Fibroblast of lung (primary cell): ENCODE data around the gene SRP9. TPM values are rescaled to one million over a fixed set of nuclear protein-coding genes. Genes with fewer than 3 reads are reported as not detected.
A peak's percentile ranks its signal among the peaks of the same experiment; 100 is the strongest.

Source experiments
- DNase-seq, 2 donors: peaks; one replicate each; pipeline versions ENCODE4 v3.0.0 to v3.0.0-alpha.2; 2010; ENCODE audit warnings: low read depth in 2 of 2
- H2AFZ ChIP-seq: 2 replicates; pipeline ENCODE4 v1.5.1; 2012; ENCODE audit warnings: low read length, control low read depth, inconsistent platforms
- H3K27ac ChIP-seq: 2 replicates; pipeline ENCODE4 v1.5.1; 2011; ENCODE audit warnings: low read length, control low read depth; ENCODE audit not compliant: insufficient read depth
- H3K27me3 ChIP-seq: 2 replicates; pipeline ENCODE4 v1.5.1; 2011; ENCODE audit warnings: mild to moderate bottlenecking, low read length; ENCODE audit not compliant: control insufficient read depth, insufficient read depth
- H3K36me3 ChIP-seq: 2 replicates; pipeline ENCODE4 v1.5.1; 2011; ENCODE audit warnings: low read length; ENCODE audit not compliant: control insufficient read depth, insufficient read depth
- H3K4me1 ChIP-seq: 2 replicates; pipeline ENCODE4 v1.5.1; 2011; ENCODE audit warnings: low read length; ENCODE audit not compliant: control insufficient read depth, insufficient read depth; ENCODE audit errors: extremely low read depth
- H3K4me2 ChIP-seq: 2 replicates; pipeline ENCODE4 v1.5.1; 2011; ENCODE audit warnings: low read length, control low read depth; ENCODE audit not compliant: insufficient read depth; ENCODE audit errors: extremely low read depth
- H3K4me3 ChIP-seq, 4 experiments: fragments of 200-600 bp in 1 of 4; sonication (generic) in 1 of 4; replicated peaks in 1 of 4; 2 replicates each; pipeline ENCODE4 v1.5.1; 2011 to 2016; ENCODE audit warnings: low read length in 4 of 4, low read depth in 3 of 4, mild to moderate bottlenecking in 3 of 4, control low read depth in 2 of 4, inconsistent platforms in 1 of 4, mixed read lengths in 1 of 4; ENCODE audit not compliant: insufficient read depth in 1 of 4; ENCODE audit errors: control extremely low read depth in 1 of 4
- H3K79me2 ChIP-seq: 2 replicates; pipeline ENCODE4 v1.5.1; 2012; ENCODE audit warnings: mild to moderate bottlenecking, low read length, inconsistent platforms; ENCODE audit not compliant: control insufficient read depth, insufficient read depth
- H3K9ac ChIP-seq: 2 replicates; pipeline ENCODE4 v1.5.1; 2011; ENCODE audit warnings: mild to moderate bottlenecking, low read length, control low read depth; ENCODE audit not compliant: insufficient read depth
- H3K9me3 ChIP-seq: 2 replicates; pipeline ENCODE4 v1.5.1; 2012; ENCODE audit warnings: low read depth, low read length; ENCODE audit not compliant: control insufficient read depth, insufficient read depth
- H4K20me1 ChIP-seq: 2 replicates; pipeline ENCODE4 v1.5.1; 2011; ENCODE audit warnings: low read length; ENCODE audit not compliant: control insufficient read depth, insufficient read depth; ENCODE audit errors: extremely low read depth
- EZH2 ChIP-seq: IDR thresholded peaks from 2 replicates; pipeline ENCODE4 v1.5.1; 2012; ENCODE audit warnings: low read length, control low read depth, mild to moderate bottlenecking; ENCODE audit errors: missing control alignments
- polyA minus RNA-seq: library from RNA; depleted of rRNA, polyadenylated mRNA; stranded (reverse); fragments of >200 nt; gene quantifications from 2 replicates; pipeline ENCODE4 v1.2.3, GENCODE V29; 2011; ENCODE audit warnings: low replicate concordance
- polyA plus RNA-seq, 2 donors: library from polyadenylated mRNA; depleted of rRNA in 1 of 2; stranded (reverse) in 1 of 2; unstranded in 1 of 2; fragments of >200 nt; gene quantifications; 2 replicates each; pipeline ENCODE4 v1.2.1, GENCODE V29; 2011 to 2012; ENCODE audit warnings: missing spikeins in 1 of 2
- total RNA-seq: library from RNA; depleted of rRNA; stranded (reverse); fragments of >200 nt; gene quantifications from 2 replicates; pipeline ENCODE4 v1.2.1, GENCODE V29; 2014
- TF ChIP-seq, protein P1 (sequence below), 2 donors: IDR thresholded peaks in 1 of 2; conservative IDR thresholded peaks in 1 of 2; 1 replicate in 1 of 2; 2 replicates in 1 of 2; pipeline ENCODE4 v1.5.1; 2011 to 2012; ENCODE audit warnings: low read length in 2 of 2, control low read depth in 1 of 2, inconsistent platforms in 1 of 2, low read depth in 1 of 2, mild to moderate bottlenecking in 1 of 2

SRP9 gene
- 159 and 202 TPM in 2 replicates for total RNA-seq
- 442 and 452 TPM in 2 replicates for polyA plus RNA-seq
- polyA plus RNA-seq (2012), result 264 and 270 TPM in 2 replicates
- polyA minus RNA-seq, result 45.2 and 91.4 TPM in 2 replicates

DNA sequence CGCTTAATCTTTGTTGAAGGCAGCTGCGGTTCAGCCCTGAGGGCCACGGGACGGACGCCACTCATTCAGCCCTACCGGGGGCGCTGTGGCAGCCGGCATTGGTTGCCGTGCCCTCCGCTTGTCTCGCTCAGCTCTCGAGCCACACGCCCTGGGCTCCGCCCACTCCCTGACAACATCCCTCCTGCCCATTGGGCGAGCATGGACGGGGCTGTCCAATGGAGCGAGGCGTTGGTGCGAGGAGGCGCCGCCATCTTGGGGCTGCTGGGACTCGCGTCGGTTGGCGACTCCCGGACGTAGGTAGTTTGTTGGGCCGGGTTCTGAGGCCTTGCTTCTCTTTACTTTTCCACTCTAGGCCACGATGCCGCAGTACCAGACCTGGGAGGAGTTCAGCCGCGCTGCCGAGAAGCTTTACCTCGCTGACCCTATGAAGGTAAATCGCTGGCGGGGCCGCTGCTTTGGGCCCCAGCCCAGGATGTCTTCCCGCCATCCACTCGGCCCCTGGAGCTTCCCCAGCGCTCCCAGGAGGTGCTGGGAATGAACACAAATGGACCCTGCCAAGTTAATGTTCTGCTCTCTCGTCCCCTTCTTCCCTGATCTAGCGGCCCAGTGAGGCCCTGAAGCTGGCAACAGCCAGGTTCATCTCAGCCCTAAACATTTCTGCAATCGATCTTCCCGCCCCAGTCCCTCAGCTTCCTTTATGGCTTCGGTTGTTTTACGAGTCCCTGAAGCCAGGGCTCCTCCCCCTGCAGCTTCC is at the start of gene SRP9:
SRP9 (plus strand) TSS at position 244 of the 754 bp plus-strand sequence; CDS start at position 359, 115 bp downstream.
- Histone ChIP-seq H3K36me3 (peaks cover 2% of the 10 kb centered on the region), H3K4me2 (peak within 1 kb of the TSS; percentile 94), H3K4me1 (no peaks in the 10 kb centered on the region), H3K9ac (peak within 1 kb of the TSS; percentile 93), H4K20me1 (no peaks in the 10 kb centered on the region), H3K79me2 (peaks cover 48% of the 10 kb centered on the region), H2AFZ (peak within 1 kb of the TSS; percentile 96), H3K27me3 (no peaks in the 10 kb centered on the region), H3K27ac (peak within 1 kb of the TSS; percentile 94), H3K9me3 (no peaks in the 10 kb centered on the region), H3K4me3 (peak within 1 kb of the TSS; percentile 64 to 99 (median 90))
- TF ChIP-seq, protein P1, sequence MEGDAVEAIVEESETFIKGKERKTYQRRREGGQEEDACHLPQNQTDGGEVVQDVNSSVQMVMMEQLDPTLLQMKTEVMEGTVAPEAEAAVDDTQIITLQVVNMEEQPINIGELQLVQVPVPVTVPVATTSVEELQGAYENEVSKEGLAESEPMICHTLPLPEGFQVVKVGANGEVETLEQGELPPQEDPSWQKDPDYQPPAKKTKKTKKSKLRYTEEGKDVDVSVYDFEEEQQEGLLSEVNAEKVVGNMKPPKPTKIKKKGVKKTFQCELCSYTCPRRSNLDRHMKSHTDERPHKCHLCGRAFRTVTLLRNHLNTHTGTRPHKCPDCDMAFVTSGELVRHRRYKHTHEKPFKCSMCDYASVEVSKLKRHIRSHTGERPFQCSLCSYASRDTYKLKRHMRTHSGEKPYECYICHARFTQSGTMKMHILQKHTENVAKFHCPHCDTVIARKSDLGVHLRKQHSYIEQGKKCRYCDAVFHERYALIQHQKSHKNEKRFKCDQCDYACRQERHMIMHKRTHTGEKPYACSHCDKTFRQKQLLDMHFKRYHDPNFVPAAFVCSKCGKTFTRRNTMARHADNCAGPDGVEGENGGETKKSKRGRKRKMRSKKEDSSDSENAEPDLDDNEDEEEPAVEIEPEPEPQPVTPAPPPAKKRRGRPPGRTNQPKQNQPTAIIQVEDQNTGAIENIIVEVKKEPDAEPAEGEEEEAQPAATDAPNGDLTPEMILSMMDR (conservative IDR thresholded peaks at IDR 0.05 in 1 of 2, IDR thresholded peaks at IDR 0.05 in 1 of 2; ENCODE audit: low read depth in 1 of 2, low read length in 2 of 2), result peak; percentile 77 to 90
- TF ChIP-seq EZH2, result no peak
- peak; percentile 97 for DNase-seq

GRCh38 chr1:225731491-225731890 is 46.1 kb upstream of the SRP9 start:
- H3K79me2 ChIP-seq, result no peaks in the 10 kb centered on the region
- no peak overlapping the region for H3K4me3 ChIP-seq
- peaks cover 8% of the 10 kb centered on the region for H3K4me1 ChIP-seq
- TF ChIP-seq EZH2, result no peak
- TF ChIP-seq, protein P1 (conservative IDR thresholded peaks at IDR 0.05 in 1 of 2, IDR thresholded peaks at IDR 0.05 in 1 of 2; ENCODE audit: low read depth in 1 of 2, low read length in 2 of 2), result no peak
- no peaks in the 10 kb centered on the region for H4K20me1 ChIP-seq
- no peak overlapping the region for H3K4me2 ChIP-seq
- H3K36me3 ChIP-seq, result no peaks in the 10 kb centered on the region
- H2AFZ ChIP-seq, result no peak overlapping the region
- no peak for DNase-seq
- no peak overlapping the region for H3K27ac ChIP-seq
- no peaks in the 10 kb centered on the region for H3K9me3 ChIP-seq
- no peaks in the 10 kb centered on the region for H3K27me3 ChIP-seq
- no peak overlapping the region for H3K9ac ChIP-seq

DNA sequence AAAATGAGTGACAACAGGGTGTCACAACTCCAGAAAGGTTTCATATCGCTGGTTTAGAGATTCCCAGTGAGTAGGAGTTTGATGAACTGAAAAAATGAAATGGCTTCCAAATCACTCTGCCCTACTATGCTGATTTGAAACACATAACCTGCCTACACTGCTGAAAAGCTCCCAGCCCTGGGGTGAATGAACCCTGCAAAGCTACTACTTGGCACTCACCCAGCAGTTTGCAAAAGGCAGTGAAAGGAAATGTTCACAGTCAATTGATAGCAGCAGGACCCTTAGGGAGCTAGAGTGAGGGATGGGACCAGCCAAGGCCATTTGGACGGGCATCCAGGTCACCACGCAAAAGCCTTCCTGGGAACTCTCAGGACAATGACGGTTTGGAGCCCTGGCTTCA is 44.4 kb upstream of the SRP9 start:
- DNase-seq, result no peak
- H3K9me3 ChIP-seq, result no peaks in the 10 kb centered on the region
- H3K4me2 ChIP-seq, result no peak overlapping the region
- H3K4me1 ChIP-seq, result peaks cover 14% of the 10 kb centered on the region
- no peaks in the 10 kb centered on the region for H3K36me3 ChIP-seq
- no peak overlapping the region for H3K9ac ChIP-seq
- no peak overlapping the region for H3K4me3 ChIP-seq
- H3K79me2 ChIP-seq, result no peaks in the 10 kb centered on the region
- H3K27me3 ChIP-seq, result no peaks in the 10 kb centered on the region
- no peak overlapping the region for H2AFZ ChIP-seq
- no peaks in the 10 kb centered on the region for H4K20me1 ChIP-seq
- no peak for TF ChIP-seq EZH2
- TF ChIP-seq, protein P1 (conservative IDR thresholded peaks at IDR 0.05 in 1 of 2, IDR thresholded peaks at IDR 0.05 in 1 of 2; ENCODE audit: low read depth in 1 of 2, low read length in 2 of 2), result no peak
- H3K27ac ChIP-seq, result no peak overlapping the region
